ENCODE measurements around the gene SPATS2. TPM values are rescaled to one million over a fixed set of nuclear protein-coding genes. Genes with fewer than 3 reads are reported as not detected.

The SPATS2 gene
- total and polyA plus RNA-seq, 10 of the 15 experiments (the other 5 are each of a cell fraction or from before 2014, with no cell fraction given) = 9.0 to 54.2 (median 27.5) TPM

- Histone ChIP-seq H3K27ac (ENCODE audit: control insufficient read depth, insufficient read depth) (no peak overlapping the region), H3K4me1 (ENCODE audit: control insufficient read depth, insufficient read depth, low read length) (no peaks in the 10 kb centered on the region), H3K9ac (ENCODE audit: control insufficient read depth, insufficient read depth, low read length) (no peak overlapping the region), H3K4me3 (no peak overlapping the region), H3K9me3 (replicated peaks; ENCODE audit: control insufficient read depth, insufficient read depth, low read length) (no peaks in the 10 kb centered on the region; the same call in 2 of the 3 replicates), H3K4me2 (ENCODE audit: control insufficient read depth, insufficient read depth) (no peak overlapping the region), H3K36me3 (ENCODE audit: control insufficient read depth in 2 of 2, insufficient read depth in 2 of 2, low read length in 1 of 2) (peaks cover 4 to 8% of the 10 kb centered on the region in 2 experiments), H3K27me3 (replicated peaks in 1 of 2; ENCODE audit: control insufficient read depth in 2 of 2, insufficient read depth in 2 of 2, low read length in 1 of 2) (no peaks in the 10 kb centered on the region), H4K20me1 (ENCODE audit: control insufficient read depth, insufficient read depth) (no peaks in the 10 kb centered on the region), H2AFZ (ENCODE audit: control insufficient read depth, low read depth, low read length) (no peak overlapping the region), H3K79me2 (ENCODE audit: control insufficient read depth, insufficient read depth, low read length) (peaks cover under 1% of the 10 kb centered on the region)
- in situ Hi-C loops (cut with MboI) = no loop called here
- FAIRE-seq (peak; percentile 54), DNase-seq (ENCODE audit: low read depth, low spot score) (no peak), ATAC-seq (no peak)
- 82% methylated on average over 1 of the region's 1 CpG for WGBS (ENCODE audit: insufficient coverage, insufficient replicate concordance, low lambda C conversion rate, missing lambda C conversion rate)
- BruUV-seq (replicated peaks) = no TSS peak
- ChIA-PET POLR2A (interaction anchor here (0.6 to 1.0 kb wide), 3 partner anchors 8 to 310 kb away, joined by 3 read pairs; no protein-coding TSS in a partner anchor), RAD21 (ENCODE audit: unreplicated experiment) (interaction anchor here (1.0 to 1.2 kb wide), 2 partner anchors 10 to 103 kb away, joined by 3 to 5 read pairs; no protein-coding TSS in a partner anchor), SMC1A (ENCODE audit: uncharacterized antibody, unreplicated experiment) (interaction anchor here (0.8 to 2.4 kb wide), 17 partner anchors 8 to 217 kb away, joined by 3 to 12 read pairs (median 3); no protein-coding TSS in a partner anchor), CTCF (interaction anchor here (0.7 to 2.8 kb wide), 10 partner anchors 9 to 172 kb away, joined by 3 to 11 read pairs (median 5); partner anchors contain the start of gene DNAJC22)
- intact Hi-C loops (cut with micrococcal nuclease; ENCODE audit: unreplicated experiment) = no loop called here
- TF ChIP-seq E2F4 (IDR thresholded peaks at IDR 0.05; ENCODE audit: low read depth, low read length) = no peak
- TF ChIP-seq RAD51 (IDR thresholded peaks at IDR 0.05) = no peak
- no peak for TF ChIP-seq NR2C2 (IDR thresholded peaks at IDR 0.05; ENCODE audit: borderline replicate concordance, control insufficient read depth, insufficient read length, low read depth)
- TF ChIP-seq FOXK2 (IDR thresholded peaks at IDR 0.05) = no peak
- no peak for TF ChIP-seq ZNF217 (IDR thresholded peaks at IDR 0.05)
- TF ChIP-seq RAD21 (IDR thresholded peaks at IDR 0.05; ENCODE audit: insufficient read depth, low read depth, low read length) = no peak
- TF ChIP-seq BACH1 (IDR thresholded peaks at IDR 0.05; ENCODE audit: borderline replicate concordance) = no peak
- TF ChIP-seq ZBED1 (IDR thresholded peaks at IDR 0.05; ENCODE audit: borderline replicate concordance) = no peak
- no peak for TF ChIP-seq ZBTB4 (CRISPR knock-in tag; IDR thresholded peaks at IDR 0.05)
- no peak for TF ChIP-seq NRF1 (conservative IDR thresholded peaks at IDR 0.05; ENCODE audit: low read depth, low read length)
- no peak for TF ChIP-seq NR2C1 (IDR thresholded peaks at IDR 0.05)
- no peak for TF ChIP-seq POLR2AphosphoS5 (IDR thresholded peaks at IDR 0.05; ENCODE audit: low read length)
- TF ChIP-seq ATF2 (IDR thresholded peaks at IDR 0.05; ENCODE audit: low read length) = no peak
- no peak for TF ChIP-seq HDAC6 (IDR thresholded peaks at IDR 0.05; ENCODE audit: unreplicated experiment)
- no peak for TF ChIP-seq SREBF2 (IDR thresholded peaks at IDR 0.05; ENCODE audit: low read length)
- no peak for TF ChIP-seq ZBTB33 (IDR thresholded peaks at IDR 0.05)
Observed at GRCh38 chr12:49461221-49461620, 94.0 kb downstream of the SPATS2 start.
